ENCODE results near the gene GRK1. TPM values are rescaled to one million over a fixed set of nuclear protein-coding genes. Genes with fewer than 3 reads are reported as not detected.
A peak's percentile ranks its signal among the peaks of the same experiment; 100 is the strongest.

Gene GRK1
- total and polyA plus RNA-seq, 2 of the 13 experiments (the other 11 are each of a cell fraction or from before 2014, with no cell fraction given) = 0.07 to 0.12 TPM

DNA sequence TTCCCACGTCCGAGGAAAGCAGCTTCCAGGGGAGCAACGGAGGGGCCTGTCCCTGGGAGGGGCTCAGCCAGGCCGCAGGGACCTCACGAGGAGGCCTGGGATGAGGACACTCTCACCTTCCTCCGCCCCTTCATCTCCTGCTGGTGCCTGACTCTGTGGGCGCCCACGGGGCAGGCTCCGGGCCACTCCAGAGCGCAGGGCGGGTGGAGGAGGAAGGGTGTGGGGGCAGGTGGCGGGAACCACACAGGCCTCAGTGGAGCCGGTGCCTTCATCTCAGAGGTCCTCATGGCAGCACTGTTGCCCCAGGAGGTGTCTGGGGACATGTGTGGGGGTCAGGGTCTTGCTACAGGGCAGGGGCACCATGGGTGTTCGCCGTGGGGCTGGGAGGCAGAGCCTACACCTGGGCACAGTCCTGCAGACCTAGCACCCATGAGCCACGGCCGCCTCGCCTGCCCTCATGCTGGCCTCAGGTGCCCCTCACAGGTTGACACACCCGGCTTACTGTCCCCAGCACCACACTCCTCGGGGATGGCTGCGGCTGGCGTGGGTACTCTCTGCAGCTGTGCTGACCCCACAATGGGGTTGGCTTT, 81.9 kb downstream of the GRK1 start:
- Histone ChIP-seq H3K4me2 (ENCODE audit: low read depth, low read length) (0 out of 2 replicates have a peak overlapping the region, but pooled peaks have one; percentile 10), H2AFZ (ENCODE audit: low read length) (no peak overlapping the region), H3K27ac (ENCODE audit: extremely low read length, insufficient read depth, low read length) (no peak overlapping the region), H3K36me3 (replicated peaks in 1 of 2; ENCODE audit: control insufficient read depth in 1 of 2, insufficient read depth in 2 of 2, low read length in 2 of 2) (no peaks in the 10 kb centered on the region), H3K9me3 (ENCODE audit: low read length) (no peaks in the 10 kb centered on the region), H3K4me1 (ENCODE audit: insufficient read depth, low read length) (peaks cover 46% of the 10 kb centered on the region), H3K9ac (ENCODE audit: insufficient read depth, low read depth, low read length) (no peak overlapping the region), H4K20me1 (ENCODE audit: insufficient read depth, low read length) (no peaks in the 10 kb centered on the region), H3K4me3 (replicated peaks in 1 of 3; ENCODE audit: insufficient read depth in 1 of 3, low read depth in 2 of 3, low read length in 3 of 3) (no peak overlapping the region), H3K27me3 (ENCODE audit: control insufficient read depth in 1 of 2, insufficient read depth in 2 of 2, low read length in 2 of 2) (peaks cover 3 to 8% of the 10 kb centered on the region in 2 experiments; a peak in 2 of 5 replicates), H3K79me2 (ENCODE audit: insufficient read depth, low read length) (no peaks in the 10 kb centered on the region)
- no TSS peak for BruUV-seq (replicated peaks)
- ATAC-seq (peak; percentile 10), FAIRE-seq (no peak), DNase-seq (ENCODE audit: low spot score) (no peak)
- WGBS (ENCODE audit: low lambda C conversion rate) = 72% methylated on average over 9 of the region's 22 CpGs
- in situ Hi-C loops (cut with HindIII; ENCODE audit: extremely low pct_ligation_motif_present, low pct_unique_long_range_greater_than_20kb) (no loop called here), intact Hi-C loops (cut with micrococcal nuclease; ENCODE audit: unreplicated experiment) (no loop called here)
- TF ChIP-seq CREB1 (IDR thresholded peaks at IDR 0.05) (no peak), CREB1 (CRISPR knock-in tag; IDR thresholded peaks at IDR 0.05) (no peak), ZC3H4 (CRISPR knock-in tag; IDR thresholded peaks at IDR 0.05; ENCODE audit: borderline replicate concordance) (no peak), FIP1L1 (IDR thresholded peaks at IDR 0.05; ENCODE audit: borderline replicate concordance, insufficient read depth, low read depth, low read length) (no peak), HES4 (CRISPR knock-in tag; IDR thresholded peaks at IDR 0.05; ENCODE audit: borderline replicate concordance) (no peak), ZNF816 (CRISPR knock-in tag; IDR thresholded peaks at IDR 0.05; ENCODE audit: borderline replicate concordance) (no peak), NCOA1 (CRISPR knock-in tag; IDR thresholded peaks at IDR 0.05) (no peak), HNRNPH1 (optimal IDR thresholded peaks at IDR 0.05; ENCODE audit: low read depth, low read length) (no peak), SP5 (CRISPR knock-in tag; IDR thresholded peaks at IDR 0.05; ENCODE audit: borderline replicate concordance, low read depth) (no peak)
- TF ChIP-seq, protein P1, sequence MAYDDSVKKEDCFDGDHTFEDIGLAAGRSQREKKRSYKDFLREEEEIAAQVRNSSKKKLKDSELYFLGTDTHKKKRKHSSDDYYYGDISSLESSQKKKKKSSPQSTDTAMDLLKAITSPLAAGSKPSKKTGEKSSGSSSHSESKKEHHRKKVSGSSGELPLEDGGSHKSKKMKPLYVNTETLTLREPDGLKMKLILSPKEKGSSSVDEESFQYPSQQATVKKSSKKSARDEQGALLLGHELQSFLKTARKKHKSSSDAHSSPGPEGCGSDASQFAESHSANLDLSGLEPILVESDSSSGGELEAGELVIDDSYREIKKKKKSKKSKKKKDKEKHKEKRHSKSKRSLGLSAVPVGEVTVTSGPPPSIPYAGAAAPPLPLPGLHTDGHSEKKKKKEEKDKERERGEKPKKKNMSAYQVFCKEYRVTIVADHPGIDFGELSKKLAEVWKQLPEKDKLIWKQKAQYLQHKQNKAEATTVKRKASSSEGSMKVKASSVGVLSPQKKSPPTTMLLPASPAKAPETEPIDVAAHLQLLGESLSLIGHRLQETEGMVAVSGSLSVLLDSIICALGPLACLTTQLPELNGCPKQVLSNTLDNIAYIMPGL (CRISPR knock-in tag; IDR thresholded peaks at IDR 0.05; ENCODE audit: borderline replicate concordance in 1 of 2, low read depth in 1 of 2) = no peak
- TF ChIP-seq, protein P2, sequence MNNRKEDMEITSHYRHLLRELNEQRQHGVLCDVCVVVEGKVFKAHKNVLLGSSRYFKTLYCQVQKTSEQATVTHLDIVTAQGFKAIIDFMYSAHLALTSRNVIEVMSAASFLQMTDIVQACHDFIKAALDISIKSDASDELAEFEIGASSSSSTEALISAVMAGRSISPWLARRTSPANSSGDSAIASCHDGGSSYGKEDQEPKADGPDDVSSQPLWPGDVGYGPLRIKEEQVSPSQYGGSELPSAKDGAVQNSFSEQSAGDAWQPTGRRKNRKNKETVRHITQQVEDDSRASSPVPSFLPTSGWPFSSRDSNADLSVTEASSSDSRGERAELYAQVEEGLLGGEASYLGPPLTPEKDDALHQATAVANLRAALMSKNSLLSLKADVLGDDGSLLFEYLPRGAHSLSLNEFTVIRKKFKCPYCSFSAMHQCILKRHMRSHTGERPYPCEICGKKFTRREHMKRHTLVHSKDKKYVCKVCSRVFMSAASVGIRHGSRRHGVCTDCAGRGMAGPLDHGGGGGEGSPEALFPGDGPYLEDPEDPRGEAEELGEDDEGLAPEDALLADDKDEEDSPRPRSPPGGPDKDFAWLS (CRISPR knock-in tag; IDR thresholded peaks at IDR 0.05; ENCODE audit: borderline replicate concordance) = no peak
- ChIA-PET CTCF (ENCODE audit: low intra/inter-chr PET ratio, low total read pairs) (no interaction called here), POLR2A (no interaction called here)

All from HepG2 (cell line).